DOHH2 (cell line): ENCODE results near the gene PPM1F.

Source experiments
- H3F3A ChIP-seq: fragments of 200-600 bp; sonication (generic), shearing (Covaris generic); 2 replicates; pipeline ENCODE4 v1.6.0; 2016; ENCODE audit warnings: antibody characterized with exemption, mild to moderate bottlenecking; ENCODE audit not compliant: control insufficient read depth, insufficient read depth
- H3K27ac ChIP-seq: fragments of 200-600 bp; sonication (generic); 2 replicates; pipeline ENCODE4 v1.5.1; 2014; ENCODE audit warnings: low read depth, mild to moderate bottlenecking, low read length, moderate library complexity
- H3K27me3 ChIP-seq: fragments of 200-600 bp; sonication (generic); 2 replicates; pipeline ENCODE4 v1.6.1; 2014; ENCODE audit warnings: mild to moderate bottlenecking, low read length, mixed read lengths; ENCODE audit not compliant: control insufficient read depth
- H3K36me3 ChIP-seq: fragments of 200-600 bp; sonication (generic); 2 replicates; pipeline ENCODE4 v1.6.1; 2014; ENCODE audit warnings: mild to moderate bottlenecking, low read length, moderate library complexity, mixed read lengths; ENCODE audit not compliant: control insufficient read depth
- H3K4me1 ChIP-seq: fragments of 200-600 bp; sonication (generic); 2 replicates; pipeline ENCODE4 v1.6.1; 2014; ENCODE audit warnings: mild to moderate bottlenecking, low read length, mixed read lengths; ENCODE audit not compliant: control insufficient read depth
- H3K4me2 ChIP-seq: fragments of 200-600 bp; sonication (generic); 2 replicates; pipeline ENCODE4 v1.6.0; 2014; ENCODE audit warnings: mild to moderate bottlenecking, low read length, moderate library complexity
- H3K4me3 ChIP-seq: fragments of 200-600 bp; sonication (generic); 2 replicates; pipeline ENCODE4 v1.5.1; 2014; ENCODE audit warnings: mild to moderate bottlenecking, low read length, mixed read lengths
- H3K79me2 ChIP-seq: fragments of 200-600 bp; sonication (generic); 2 replicates; pipeline ENCODE4 v1.6.1; 2014; ENCODE audit warnings: mild to moderate bottlenecking, low read length, mixed read lengths; ENCODE audit not compliant: control insufficient read depth
- H3K9me2 ChIP-seq: fragments of 200-600 bp; sonication (generic); replicated peaks from 2 replicates; pipeline ENCODE4 v1.6.1; 2014; ENCODE audit warnings: mild to moderate bottlenecking, low read length, mixed read lengths; ENCODE audit not compliant: control insufficient read depth
- H3K9me3 ChIP-seq: fragments of 200-600 bp; sonication (generic); 2 replicates; pipeline ENCODE4 v1.6.1; 2014; ENCODE audit warnings: antibody characterized with exemption, low read length, mixed read lengths; ENCODE audit not compliant: control insufficient read depth, insufficient read depth
- H4K20me1 ChIP-seq: fragments of 200-600 bp; sonication (generic); 2 replicates; pipeline ENCODE4 v1.6.0; 2014; ENCODE audit warnings: low read depth, mild to moderate bottlenecking, antibody characterized with exemption, low read length, moderate library complexity; ENCODE audit not compliant: control insufficient read depth, insufficient read depth
- CTCF ChIP-seq: fragments of 200-600 bp; sonication (generic); IDR thresholded peaks from one replicate; pipeline ENCODE4 v1.5.1; 2014; ENCODE audit warnings: antibody characterized with exemption, mild to moderate bottlenecking, low read depth, low read length; ENCODE audit not compliant: poor library complexity, severe bottlenecking
- EZH2phosphoT487 ChIP-seq: fragments of 200-600 bp; sonication (generic); IDR thresholded peaks from 2 replicates; pipeline ENCODE4 v1.6.1; 2017; ENCODE audit warnings: borderline replicate concordance, mild to moderate bottlenecking, antibody characterized with exemption, low read length, moderate library complexity, mixed read lengths

Gene PPM1F

DNA sequence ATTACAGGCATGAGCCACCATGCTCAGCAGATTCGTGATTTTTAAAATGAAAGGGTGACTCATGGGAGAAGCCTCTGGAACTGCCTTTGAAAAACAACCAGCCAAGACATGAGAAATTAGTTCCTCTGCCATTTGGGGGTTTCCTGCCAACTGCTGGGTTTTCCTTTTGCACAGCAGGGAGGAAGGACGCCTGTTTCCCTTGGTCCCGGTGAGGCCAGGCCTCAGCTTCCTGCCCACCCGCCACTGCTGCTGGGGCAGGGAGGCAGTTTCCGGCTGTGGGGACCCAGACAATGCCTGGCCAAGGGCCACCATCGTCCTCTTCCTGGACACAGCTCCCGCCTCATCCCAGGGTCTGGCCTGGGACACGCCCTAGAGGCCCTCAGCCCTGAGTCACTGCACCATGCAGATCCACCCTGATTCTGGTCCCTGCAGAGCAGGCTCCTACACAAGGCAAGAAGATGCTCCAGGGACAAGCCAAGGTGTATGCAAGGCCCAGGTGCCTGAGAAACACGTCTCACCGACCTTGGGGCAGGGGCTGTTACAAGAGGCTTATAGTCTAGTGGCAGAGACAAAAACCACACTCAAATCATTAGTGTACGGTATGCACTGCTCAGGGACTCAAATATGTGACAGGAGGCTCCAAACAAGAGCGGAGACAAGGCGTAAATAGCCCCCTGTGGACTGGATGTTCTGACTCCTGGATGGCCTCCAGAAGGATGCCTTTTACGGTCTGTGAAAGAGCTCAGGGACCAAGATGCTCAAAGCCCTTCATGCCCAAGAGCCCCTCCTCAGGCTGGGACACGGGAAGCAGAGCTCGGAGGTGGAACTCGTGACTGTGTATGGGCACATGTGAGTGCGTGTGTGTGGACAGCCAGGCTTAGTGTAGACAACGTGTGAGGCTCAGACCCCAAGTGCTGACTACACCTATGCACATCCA lies 10.0 kb downstream of the PPM1F start:
- Histone ChIP-seq H3K27ac (no peak overlapping the region), H3K9me2 (no peaks in the 10 kb centered on the region), H3K4me1 (peaks cover 29% of the 10 kb centered on the region), H3K9me3 (no peaks in the 10 kb centered on the region), H3K79me2 (no peaks in the 10 kb centered on the region), H4K20me1 (no peaks in the 10 kb centered on the region), H3K27me3 (no peaks in the 10 kb centered on the region), H3K36me3 (no peaks in the 10 kb centered on the region), H3K4me2 (no peak overlapping the region), H3K4me3 (no peak overlapping the region), H3F3A (no peaks in the 10 kb centered on the region)
- TF ChIP-seq EZH2phosphoT487 (no peak), CTCF (no peak)

DNA sequence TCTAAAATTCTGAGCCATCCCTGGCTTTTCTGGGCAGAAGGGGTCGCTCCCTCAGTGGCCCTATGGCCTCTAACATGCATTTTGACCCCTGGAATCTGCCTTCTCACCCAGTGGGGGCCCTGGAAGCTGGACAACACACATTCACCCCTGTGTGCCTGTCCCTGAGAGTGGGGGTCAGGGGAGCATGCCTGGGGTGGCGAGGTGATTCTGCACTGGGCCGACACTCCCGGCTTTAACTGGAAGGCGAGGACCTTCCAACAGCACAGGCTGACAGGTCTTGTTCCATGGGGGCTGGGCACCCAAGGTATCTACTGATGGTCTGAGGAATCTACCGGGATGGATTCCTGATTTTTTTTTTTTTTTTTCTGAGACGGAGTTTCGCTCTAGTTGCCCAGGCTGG lies 10.7 kb downstream of the PPM1F start:
- H3K27ac ChIP-seq: no peak overlapping the region
- peaks cover 34% of the 10 kb centered on the region for H3K4me1 ChIP-seq
- H3K36me3 ChIP-seq: no peaks in the 10 kb centered on the region
- no peak overlapping the region for H3K4me3 ChIP-seq
- no peaks in the 10 kb centered on the region for H3K27me3 ChIP-seq
- TF ChIP-seq CTCF: no peak
- no peak for TF ChIP-seq EZH2phosphoT487
- H3F3A ChIP-seq: no peaks in the 10 kb centered on the region
- H3K79me2 ChIP-seq: no peaks in the 10 kb centered on the region
- no peak overlapping the region for H3K4me2 ChIP-seq
- no peaks in the 10 kb centered on the region for H4K20me1 ChIP-seq
- H3K9me2 ChIP-seq: no peaks in the 10 kb centered on the region
- H3K9me3 ChIP-seq: no peaks in the 10 kb centered on the region

DNA sequence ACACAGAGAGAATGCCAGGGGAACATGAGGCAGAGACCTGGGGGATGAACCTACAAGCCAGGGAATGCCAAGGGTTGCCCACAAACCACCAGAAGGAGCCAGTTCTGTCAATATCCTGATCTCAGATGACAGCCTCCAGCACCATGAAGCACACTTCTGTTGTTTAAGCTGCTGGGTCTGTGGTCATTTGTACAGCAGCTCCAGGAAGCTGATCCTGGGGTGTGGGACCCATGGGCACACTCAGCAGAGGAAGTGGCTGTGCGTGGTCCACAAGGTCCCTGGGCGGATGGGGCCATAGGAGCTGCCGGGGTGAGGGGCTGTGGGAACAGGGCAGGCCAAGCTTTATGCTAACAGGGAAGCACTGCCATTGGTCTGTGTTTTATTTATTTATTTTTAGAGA lies 12.1 kb downstream of the PPM1F start:
- H3F3A ChIP-seq: no peaks in the 10 kb centered on the region
- no peak overlapping the region for H3K4me3 ChIP-seq
- no peaks in the 10 kb centered on the region for H3K9me3 ChIP-seq
- H3K27ac ChIP-seq: no peak overlapping the region
- H3K36me3 ChIP-seq: no peaks in the 10 kb centered on the region; the same call in 1 of the 2 replicates
- H3K4me1 ChIP-seq: peaks cover 43% of the 10 kb centered on the region
- no peak for TF ChIP-seq CTCF
- H3K79me2 ChIP-seq: no peaks in the 10 kb centered on the region
- no peak overlapping the region for H3K4me2 ChIP-seq
- no peaks in the 10 kb centered on the region for H3K9me2 ChIP-seq
- no peaks in the 10 kb centered on the region for H4K20me1 ChIP-seq
- no peaks in the 10 kb centered on the region for H3K27me3 ChIP-seq
